Spinal cord (tissue), 10 donors: Measurements from ENCODE around the gene OTUD6A. TPM values are rescaled to one million over a fixed set of nuclear protein-coding genes. Genes with fewer than 3 reads are reported as not detected.

Experiments
- DNase-seq, 6 donors: peaks; one replicate each; pipeline versions ENCODE4 v3.0.0 to v3.0.0-alpha.2; 2013 to 2015; ENCODE audit warnings: low spot score in 6 of 6, low read depth in 4 of 6
- H3K27ac ChIP-seq: one replicate; pipeline ENCODE4 v1.5.1; 2013; ENCODE audit warnings: low read depth, low read length, control low read depth
- H3K27me3 ChIP-seq: one replicate; pipeline ENCODE4 v1.6.1; 2013; ENCODE audit warnings: low read length; ENCODE audit not compliant: control insufficient read depth, insufficient read depth
- H3K36me3 ChIP-seq: one replicate; pipeline ENCODE4 v1.6.1; 2013; ENCODE audit warnings: low read length; ENCODE audit not compliant: control insufficient read depth, insufficient read depth
- H3K4me1 ChIP-seq: one replicate; pipeline ENCODE4 v1.6.1; 2013; ENCODE audit warnings: low read length; ENCODE audit not compliant: control insufficient read depth, insufficient read depth
- H3K4me3 ChIP-seq: one replicate; pipeline ENCODE4 v1.5.1; 2013; ENCODE audit warnings: low read depth, low read length, control low read depth
- H3K9me3 ChIP-seq: one replicate; pipeline ENCODE4 v1.6.1; 2013; ENCODE audit warnings: low read length; ENCODE audit not compliant: control insufficient read depth, insufficient read depth
- WGBS: methylation state at CpG from one replicate; pipeline ENCODE4 v1.1.5; 2013; ENCODE audit warnings: missing lambda C conversion rate; ENCODE audit not compliant: insufficient coverage; 5-methylcytosine and 5-hydroxymethylcytosine counted together
- polyA plus RNA-seq, 2 donors: library from polyadenylated mRNA; unstranded; fragments of 120-200 nt; gene quantifications; one replicate each; pipeline ENCODE4 v1.2.1, GENCODE V29; 2013; ENCODE audit not compliant: insufficient read length in 2 of 2
- total RNA-seq, 2 donors: library from RNA; depleted of rRNA in 1 of 2; stranded (reverse); fragments of 120-200 nt in 1 of 2; fragments of >200 nt in 1 of 2; gene quantifications; one replicate each; pipeline versions ENCODE4 v1.2.3 to v1.2.4, GENCODE V29; 2013 to 2014
- donor health status: healthy.

Gene OTUD6A
- total and polyA plus RNA-seq, 4 donors = not detected

DNA sequence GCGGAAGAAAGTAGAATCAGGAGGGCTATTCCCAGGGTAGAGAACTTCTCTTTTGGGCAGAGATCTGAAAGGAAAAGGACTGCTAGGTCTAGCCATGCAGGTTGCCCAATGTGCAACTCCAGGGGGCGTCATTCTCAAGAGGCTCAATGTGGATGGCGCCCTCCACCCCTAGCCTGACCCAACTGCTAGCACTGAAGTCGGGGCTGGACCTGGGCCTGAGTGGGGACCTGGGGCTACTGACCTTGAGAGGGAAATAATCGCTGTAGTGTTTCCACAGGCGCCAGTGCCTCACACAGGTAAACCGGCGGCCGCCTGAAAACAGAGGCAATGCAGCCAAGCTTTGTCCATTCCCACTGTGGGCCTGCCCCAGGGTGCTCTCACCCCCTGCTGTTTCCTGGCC lies 18.6 kb upstream of the OTUD6A start:
- Histone ChIP-seq H3K4me3 (no peak overlapping the region), H3K9me3 (no peaks in the 10 kb centered on the region), H3K4me1 (peaks cover 3% of the 10 kb centered on the region), H3K27me3 (no peaks in the 10 kb centered on the region), H3K36me3 (no peaks in the 10 kb centered on the region), H3K27ac (no peak overlapping the region)
- DNase-seq = no peak
- 77% methylated on average over 9 of the region's 9 CpGs for WGBS

DNA sequence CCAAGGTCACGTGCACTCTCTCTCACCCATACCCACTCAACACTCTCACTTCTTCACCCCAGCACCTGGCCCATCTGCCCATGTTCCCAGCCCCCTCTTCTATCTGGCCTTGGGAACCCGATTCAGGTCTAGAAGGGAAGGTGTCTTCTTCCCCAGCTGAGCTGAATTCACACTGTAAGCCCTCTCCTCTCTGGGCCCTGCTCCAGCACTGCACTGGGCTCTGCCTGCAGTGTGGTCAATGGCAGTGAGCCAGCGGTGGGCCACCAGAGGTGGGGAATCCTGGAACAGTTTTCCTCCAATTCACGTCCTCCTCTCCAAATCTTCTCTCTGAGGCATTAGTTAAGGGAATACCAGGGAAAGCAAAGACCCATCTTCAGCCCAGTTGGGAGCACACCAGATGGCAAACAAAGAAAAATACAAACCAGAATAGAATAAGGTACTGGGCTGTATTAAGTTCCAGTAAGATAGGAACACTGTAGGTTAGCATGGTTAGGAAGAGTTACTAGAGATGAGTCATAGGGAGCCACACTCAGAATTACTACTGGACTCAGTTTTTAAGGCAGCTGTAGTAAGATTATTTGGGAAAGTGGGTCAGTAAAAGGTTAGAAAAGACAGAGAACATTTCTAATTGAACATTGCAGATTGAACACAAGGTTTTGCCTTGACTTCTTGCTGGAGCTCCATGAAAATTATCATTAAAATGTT lies 17.6 kb upstream of the OTUD6A start:
- Histone ChIP-seq H3K27ac (no peak overlapping the region), H3K4me3 (no peak overlapping the region), H3K9me3 (no peaks in the 10 kb centered on the region), H3K27me3 (no peaks in the 10 kb centered on the region), H3K4me1 (no peaks in the 10 kb centered on the region), H3K36me3 (no peaks in the 10 kb centered on the region)
- 81% methylated on average over 2 of the region's 4 CpGs for WGBS
- no peak for DNase-seq

DNA sequence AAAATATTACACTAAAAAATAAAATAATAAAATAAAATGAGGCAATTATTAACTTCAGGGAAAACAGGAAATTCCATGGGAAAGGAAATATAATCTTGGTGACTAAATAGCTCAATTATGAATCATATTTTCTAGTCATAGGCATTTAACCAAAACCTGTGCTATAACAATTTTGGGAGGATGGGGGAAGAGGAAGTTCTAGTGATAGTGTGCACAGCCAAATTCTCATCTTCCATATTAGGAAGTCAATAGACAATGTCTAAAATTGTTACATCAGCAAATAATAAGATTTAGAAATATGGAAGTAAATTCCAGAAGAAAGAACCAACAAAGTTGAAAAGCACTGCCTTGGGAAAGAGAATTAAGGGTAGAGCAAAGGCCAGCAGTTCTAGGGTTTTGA lies 15.3 kb upstream of the OTUD6A start:
- DNase-seq = no peak
- Histone ChIP-seq H3K4me1 (no peaks in the 10 kb centered on the region), H3K27ac (no peak overlapping the region), H3K36me3 (no peaks in the 10 kb centered on the region), H3K27me3 (no peaks in the 10 kb centered on the region), H3K9me3 (no peaks in the 10 kb centered on the region), H3K4me3 (no peak overlapping the region)

DNA sequence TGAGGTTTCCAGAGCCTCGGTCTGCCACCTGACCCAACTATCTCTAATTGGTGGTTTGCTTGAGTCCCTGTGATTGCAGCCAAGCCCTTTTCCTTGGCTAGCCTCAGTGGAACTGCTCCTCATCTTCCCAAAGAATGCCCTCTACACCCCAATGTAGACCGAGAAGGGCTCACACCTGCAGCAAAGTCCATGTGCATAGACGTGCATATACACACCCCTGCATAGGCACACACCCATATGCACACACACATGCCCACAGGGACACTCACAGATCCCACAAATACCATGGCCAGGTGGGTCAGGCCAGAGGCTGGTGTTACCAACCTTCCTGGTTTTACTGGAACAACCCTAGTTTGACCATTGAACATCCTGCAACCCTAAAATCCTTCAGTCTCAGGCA lies 12.9 kb upstream of the OTUD6A start:
- no peak overlapping the region for H3K4me3 ChIP-seq
- H3K27me3 ChIP-seq = no peaks in the 10 kb centered on the region
- no peak overlapping the region for H3K27ac ChIP-seq
- H3K9me3 ChIP-seq = no peaks in the 10 kb centered on the region
- H3K36me3 ChIP-seq = no peaks in the 10 kb centered on the region
- H3K4me1 ChIP-seq = no peaks in the 10 kb centered on the region
- 77% methylated on average over 3 of the region's 3 CpGs for WGBS
- DNase-seq = no peak

DNA sequence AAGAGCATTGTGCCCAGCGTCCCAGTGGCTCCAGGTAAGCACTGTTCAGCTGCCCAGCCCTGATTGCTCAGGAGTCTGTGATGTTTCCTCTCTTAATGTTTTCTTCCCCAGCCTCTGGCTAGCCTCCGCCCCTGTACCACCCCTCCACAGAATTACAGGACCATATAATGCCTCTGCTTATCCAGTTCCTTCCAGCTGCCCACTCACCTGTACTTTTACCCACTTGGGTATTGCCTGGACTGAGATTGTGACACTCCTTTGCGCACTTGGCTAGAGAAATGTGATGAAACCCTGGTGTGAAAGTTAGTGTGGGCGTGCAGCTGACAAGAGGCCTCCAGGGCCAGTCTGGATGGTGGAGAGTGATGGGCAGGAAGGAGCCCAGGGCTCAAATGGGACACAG lies 12.3 kb upstream of the OTUD6A start, which contains the start of gene AWAT2:
TSS of gene AWAT2 (minus strand) at position 14 of the 400 bp plus-strand sequence. CDS start at position 8, 6 bp downstream.
- DNase-seq = no peak
- Histone ChIP-seq H3K36me3 (no peaks in the 10 kb centered on the region), H3K27me3 (no peaks in the 10 kb centered on the region), H3K4me1 (no peaks in the 10 kb centered on the region), H3K27ac (no peak within 1 kb of the TSS), H3K4me3 (no peak within 1 kb of the TSS), H3K9me3 (no peaks in the 10 kb centered on the region)
- WGBS = 64% methylated on average over 4 of the region's 4 CpGs

DNA sequence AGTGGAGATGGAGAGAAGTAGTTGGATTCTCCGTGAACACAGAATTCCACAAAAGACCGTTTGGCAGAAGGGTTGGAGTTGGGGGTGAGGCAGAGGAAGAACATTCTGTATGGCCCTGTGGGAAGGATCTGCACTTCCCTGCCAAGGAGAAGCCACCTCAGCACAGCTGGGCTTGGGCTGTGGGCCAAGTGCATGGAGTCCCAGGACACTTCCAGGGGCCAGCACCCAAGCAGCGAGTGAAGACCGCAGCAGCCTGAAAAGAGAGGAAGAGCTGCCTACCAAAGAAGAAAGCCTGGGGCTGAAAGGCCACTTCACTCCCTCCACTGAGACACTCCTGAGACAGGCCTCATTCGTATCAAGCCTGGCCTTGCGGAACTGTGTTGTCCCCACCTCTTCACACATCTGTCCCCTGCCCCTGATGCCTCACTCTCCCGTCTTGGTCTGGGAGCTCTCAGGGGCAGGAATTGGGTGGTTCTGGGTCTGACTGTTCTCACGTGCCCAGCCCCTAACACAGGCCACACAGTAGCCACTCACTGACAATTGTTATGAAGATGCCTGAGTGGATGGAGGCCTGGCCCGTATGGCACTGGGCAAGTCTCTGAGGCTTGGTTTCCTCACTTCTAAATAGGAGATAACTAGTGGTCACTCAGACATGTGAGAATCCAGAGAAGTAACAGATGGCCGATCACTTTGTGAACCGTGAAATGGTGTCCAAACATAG lies 9.2 kb upstream of the OTUD6A start:
- Histone ChIP-seq H3K9me3 (no peaks in the 10 kb centered on the region), H3K27me3 (no peaks in the 10 kb centered on the region), H3K4me3 (no peak overlapping the region), H3K4me1 (no peaks in the 10 kb centered on the region), H3K36me3 (no peaks in the 10 kb centered on the region), H3K27ac (no peak overlapping the region)
- 79% methylated on average over 10 of the region's 11 CpGs for WGBS
- DNase-seq = no peak

DNA sequence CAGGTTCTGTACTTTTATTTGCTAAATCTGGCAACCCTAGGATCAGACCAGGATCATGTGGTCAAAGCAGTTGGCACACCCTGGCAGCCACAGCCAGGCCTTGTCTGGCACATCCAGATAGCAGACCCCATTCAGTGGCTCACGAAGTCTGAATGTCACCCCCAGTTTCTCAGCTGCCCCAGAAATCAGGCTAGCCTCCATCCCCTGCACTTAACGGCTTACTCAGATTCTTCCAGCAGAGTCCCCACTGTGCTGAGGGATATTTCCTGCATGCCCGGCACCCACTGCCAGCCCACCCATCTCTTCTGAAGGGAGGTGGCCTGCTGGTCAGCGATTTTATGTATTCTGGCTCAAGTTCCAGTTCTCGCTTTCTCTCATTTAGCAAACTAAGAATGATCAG lies 7.9 kb upstream of the OTUD6A start:
- no peaks in the 10 kb centered on the region for H3K4me1 ChIP-seq
- H3K9me3 ChIP-seq = no peaks in the 10 kb centered on the region
- H3K36me3 ChIP-seq = no peaks in the 10 kb centered on the region
- H3K4me3 ChIP-seq = no peak overlapping the region
- H3K27ac ChIP-seq = no peak overlapping the region
- H3K27me3 ChIP-seq = no peaks in the 10 kb centered on the region
- DNase-seq = no peak
- 53% methylated on average over 3 of the region's 5 CpGs for WGBS

DNA sequence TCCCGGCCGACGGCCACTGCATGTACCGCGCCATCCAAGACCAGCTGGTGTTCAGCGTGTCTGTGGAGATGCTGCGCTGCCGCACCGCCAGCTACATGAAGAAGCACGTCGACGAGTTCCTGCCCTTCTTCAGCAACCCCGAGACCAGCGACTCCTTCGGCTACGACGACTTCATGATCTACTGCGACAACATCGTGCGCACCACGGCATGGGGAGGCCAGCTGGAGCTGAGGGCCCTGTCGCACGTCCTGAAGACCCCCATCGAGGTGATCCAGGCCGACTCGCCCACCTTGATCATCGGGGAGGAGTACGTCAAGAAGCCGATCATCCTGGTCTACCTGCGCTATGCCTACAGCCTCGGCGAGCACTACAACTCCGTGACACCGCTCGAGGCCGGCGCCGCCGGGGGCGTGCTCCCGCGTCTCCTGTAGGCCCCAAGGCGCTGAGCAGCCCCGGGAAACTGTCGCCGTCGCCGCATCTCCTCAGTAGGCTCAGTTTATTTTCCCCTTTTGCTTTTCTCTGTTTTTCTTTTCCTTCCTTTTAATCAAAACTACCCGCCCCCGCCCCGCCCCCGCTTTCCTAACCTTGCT lies 799 bp downstream of the OTUD6A start:
- 78% methylated on average over 52 of the region's 52 CpGs for WGBS
- no peaks in the 10 kb centered on the region for H3K9me3 ChIP-seq
- no peaks in the 10 kb centered on the region for H3K4me1 ChIP-seq
- DNase-seq = no peak
- peaks cover 2% of the 10 kb centered on the region for H3K27me3 ChIP-seq
- no peak overlapping the region for H3K4me3 ChIP-seq
- no peak overlapping the region for H3K27ac ChIP-seq
- no peaks in the 10 kb centered on the region for H3K36me3 ChIP-seq

DNA sequence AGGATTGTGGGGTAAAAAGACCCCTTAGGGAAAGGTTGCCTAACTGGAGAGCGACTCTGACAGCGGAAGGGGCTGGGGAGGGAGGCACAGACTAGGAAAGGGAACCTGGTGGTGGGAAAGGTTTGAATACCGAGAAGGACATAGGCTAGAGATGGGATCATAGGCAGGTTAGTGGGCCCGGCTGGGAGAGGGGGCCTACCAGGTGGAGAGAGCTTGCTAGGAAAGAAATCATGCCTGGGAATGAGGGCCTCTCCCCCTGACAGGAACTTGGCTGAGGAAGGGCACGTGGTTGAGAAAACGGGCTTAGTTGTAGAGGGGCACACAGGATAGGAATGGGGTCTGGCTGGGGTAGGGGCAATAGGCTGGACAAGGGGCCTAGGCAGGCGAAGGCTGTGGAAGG lies 4.4 kb downstream of the OTUD6A start:
- no peaks in the 10 kb centered on the region for H3K9me3 ChIP-seq
- no peak overlapping the region for H3K4me3 ChIP-seq
- H3K4me1 ChIP-seq = no peaks in the 10 kb centered on the region
- DNase-seq = no peak
- H3K27me3 ChIP-seq = peaks cover 2% of the 10 kb centered on the region
- 74% methylated on average over 7 of the region's 7 CpGs for WGBS
- no peaks in the 10 kb centered on the region for H3K36me3 ChIP-seq
- no peak overlapping the region for H3K27ac ChIP-seq

DNA sequence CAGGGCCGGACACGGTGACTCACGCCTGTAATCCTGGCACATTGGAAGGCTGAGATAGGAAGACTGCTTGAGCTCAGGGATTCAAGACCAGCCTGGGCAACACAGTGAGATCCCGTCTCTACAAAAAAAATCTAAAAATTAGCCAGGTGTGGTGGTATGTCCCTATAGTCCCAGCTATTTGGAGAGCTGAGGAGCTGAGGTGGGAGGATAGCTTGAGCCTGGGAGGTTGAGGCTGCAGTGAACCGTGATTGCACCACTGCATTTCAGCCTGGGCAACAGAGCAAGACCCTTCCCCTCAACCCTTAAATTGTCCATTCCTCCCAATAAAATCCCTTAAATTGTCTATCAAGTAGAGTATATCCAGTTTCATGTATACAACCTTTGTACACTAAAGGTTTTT lies 17.0 kb downstream of the OTUD6A start:
- Histone ChIP-seq H3K4me3 (no peak overlapping the region), H3K27ac (no peak overlapping the region), H3K4me1 (no peaks in the 10 kb centered on the region), H3K36me3 (no peaks in the 10 kb centered on the region), H3K27me3 (no peaks in the 10 kb centered on the region), H3K9me3 (no peaks in the 10 kb centered on the region)
- 76% methylated on average over 4 of the region's 5 CpGs for WGBS
- no peak for DNase-seq
